Measurements from ENCODE around the gene ARSI. TPM values are rescaled to one million over a fixed set of nuclear protein-coding genes. Genes with fewer than 3 reads are reported as not detected.

The ARSI gene
- total and polyA plus RNA-seq, 2 donors (not counting 1 experiment from before 2014, with no cell fraction given), result 5.9 to 12.5 TPM

DNA sequence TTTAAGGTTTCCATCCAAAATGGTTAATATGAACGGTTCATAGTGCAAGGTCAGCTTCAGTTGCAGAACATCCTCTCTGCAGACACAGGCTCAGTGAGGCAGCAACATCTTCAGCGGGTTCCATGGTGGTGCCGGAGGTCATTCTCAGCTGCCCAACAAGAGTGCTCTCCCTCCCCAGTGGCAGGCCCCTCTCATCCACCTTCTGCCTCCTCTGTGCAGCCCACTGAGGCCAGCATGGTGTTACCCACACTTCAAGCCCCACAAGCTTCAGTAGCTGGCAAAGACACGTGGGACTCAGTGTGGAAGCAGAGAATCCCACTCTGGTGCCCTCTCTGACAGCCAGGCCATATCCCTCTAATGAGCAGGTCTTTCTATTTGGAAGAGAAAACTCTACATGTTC lies 4.1 kb upstream of the ARSI start:
- Histone ChIP-seq H3K9me3 (ENCODE audit: control insufficient read depth, insufficient read depth, low read depth, low read length) (no peaks in the 10 kb centered on the region), H3K9ac (ENCODE audit: insufficient read depth, low read length) (no peak overlapping the region), H3K4me3 (replicated peaks in 1 of 4; ENCODE audit: control extremely low read depth in 1 of 4, insufficient read depth in 1 of 4, low read depth in 3 of 4, low read length in 4 of 4) (no peak overlapping the region), H4K20me1 (ENCODE audit: control insufficient read depth, extremely low read depth, insufficient read depth, low read length) (no peaks in the 10 kb centered on the region), H2AFZ (ENCODE audit: low read length) (no peak overlapping the region), H3K36me3 (ENCODE audit: control insufficient read depth, insufficient read depth, low read length) (no peaks in the 10 kb centered on the region), H3K79me2 (ENCODE audit: control insufficient read depth, insufficient read depth, low read length) (peaks cover 2% of the 10 kb centered on the region), H3K4me2 (ENCODE audit: extremely low read depth, insufficient read depth, low read length) (no peak overlapping the region), H3K27ac (ENCODE audit: insufficient read depth, low read length) (no peak overlapping the region), H3K27me3 (ENCODE audit: control insufficient read depth, insufficient read depth, low read length) (no peaks in the 10 kb centered on the region), H3K4me1 (ENCODE audit: control insufficient read depth, extremely low read depth, insufficient read depth, low read length) (peaks cover 23% of the 10 kb centered on the region)
- TF ChIP-seq, protein P1, sequence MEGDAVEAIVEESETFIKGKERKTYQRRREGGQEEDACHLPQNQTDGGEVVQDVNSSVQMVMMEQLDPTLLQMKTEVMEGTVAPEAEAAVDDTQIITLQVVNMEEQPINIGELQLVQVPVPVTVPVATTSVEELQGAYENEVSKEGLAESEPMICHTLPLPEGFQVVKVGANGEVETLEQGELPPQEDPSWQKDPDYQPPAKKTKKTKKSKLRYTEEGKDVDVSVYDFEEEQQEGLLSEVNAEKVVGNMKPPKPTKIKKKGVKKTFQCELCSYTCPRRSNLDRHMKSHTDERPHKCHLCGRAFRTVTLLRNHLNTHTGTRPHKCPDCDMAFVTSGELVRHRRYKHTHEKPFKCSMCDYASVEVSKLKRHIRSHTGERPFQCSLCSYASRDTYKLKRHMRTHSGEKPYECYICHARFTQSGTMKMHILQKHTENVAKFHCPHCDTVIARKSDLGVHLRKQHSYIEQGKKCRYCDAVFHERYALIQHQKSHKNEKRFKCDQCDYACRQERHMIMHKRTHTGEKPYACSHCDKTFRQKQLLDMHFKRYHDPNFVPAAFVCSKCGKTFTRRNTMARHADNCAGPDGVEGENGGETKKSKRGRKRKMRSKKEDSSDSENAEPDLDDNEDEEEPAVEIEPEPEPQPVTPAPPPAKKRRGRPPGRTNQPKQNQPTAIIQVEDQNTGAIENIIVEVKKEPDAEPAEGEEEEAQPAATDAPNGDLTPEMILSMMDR (conservative IDR thresholded peaks at IDR 0.05 in 1 of 2, IDR thresholded peaks at IDR 0.05 in 1 of 2; ENCODE audit: low read depth in 1 of 2, low read length in 2 of 2), result no peak
- no peak for TF ChIP-seq EZH2 (IDR thresholded peaks at IDR 0.05; ENCODE audit: low read length, missing control alignments)
- DNase-seq (ENCODE audit: low read depth in 2 of 2), result no peak

DNA sequence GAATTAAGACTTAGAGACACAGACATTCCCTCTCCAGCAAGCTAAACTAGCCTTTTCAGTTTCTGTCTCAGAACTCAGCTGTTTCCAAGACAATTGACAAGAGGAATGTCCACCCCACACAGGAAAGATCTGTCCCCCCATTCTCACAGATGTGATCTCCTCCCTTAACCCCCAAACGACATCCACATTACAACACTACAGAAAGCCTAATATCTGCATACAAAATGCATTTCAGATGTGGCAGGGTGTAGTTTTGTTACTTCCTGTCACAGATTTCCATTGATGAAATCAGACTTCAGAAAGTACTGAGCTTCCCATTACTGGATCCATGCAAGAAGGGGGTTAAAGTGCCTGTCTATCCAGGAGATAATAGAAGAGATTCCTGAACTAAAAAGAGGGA lies 2.9 kb upstream of the ARSI start:
- Histone ChIP-seq H2AFZ (ENCODE audit: low read length) (peak overlapping the region; percentile 87), H4K20me1 (ENCODE audit: control insufficient read depth, extremely low read depth, insufficient read depth, low read length) (no peaks in the 10 kb centered on the region), H3K4me1 (ENCODE audit: control insufficient read depth, extremely low read depth, insufficient read depth, low read length) (peaks cover 32% of the 10 kb centered on the region), H3K27ac (ENCODE audit: insufficient read depth, low read length) (no peak overlapping the region), H3K4me3 (replicated peaks in 1 of 4; ENCODE audit: control extremely low read depth in 1 of 4, insufficient read depth in 1 of 4, low read depth in 3 of 4, low read length in 4 of 4) (no peak overlapping the region), H3K79me2 (ENCODE audit: control insufficient read depth, insufficient read depth, low read length) (peaks cover 14% of the 10 kb centered on the region), H3K36me3 (ENCODE audit: control insufficient read depth, insufficient read depth, low read length) (no peaks in the 10 kb centered on the region), H3K9ac (ENCODE audit: insufficient read depth, low read length) (peak overlapping the region; percentile 34), H3K4me2 (ENCODE audit: extremely low read depth, insufficient read depth, low read length) (no peak overlapping the region), H3K9me3 (ENCODE audit: control insufficient read depth, insufficient read depth, low read depth, low read length) (no peaks in the 10 kb centered on the region), H3K27me3 (ENCODE audit: control insufficient read depth, insufficient read depth, low read length) (no peaks in the 10 kb centered on the region)
- TF ChIP-seq EZH2 (IDR thresholded peaks at IDR 0.05; ENCODE audit: low read length, missing control alignments), result no peak
- DNase-seq (ENCODE audit: low read depth in 2 of 2), result peak in 1 of 2 donors; percentile 42

DNA sequence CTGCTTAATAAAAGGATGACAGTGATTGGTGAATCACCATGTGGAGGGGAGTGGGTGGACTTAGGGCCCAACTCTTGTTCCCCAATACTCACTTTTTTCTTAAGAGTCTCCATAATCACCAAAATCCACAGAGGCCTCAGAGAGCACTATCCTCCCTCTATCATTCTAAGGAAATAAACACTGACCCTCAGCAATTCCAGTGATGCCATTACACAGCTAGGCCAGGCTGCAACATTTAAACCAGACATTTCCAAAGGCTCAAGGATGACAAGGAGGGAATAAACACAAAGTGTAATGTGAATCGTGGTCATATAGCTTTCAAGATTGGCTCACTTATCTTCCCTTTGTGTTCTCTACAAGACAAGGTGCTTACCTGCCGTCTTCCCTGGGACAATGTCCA lies 2.4 kb upstream of the ARSI start:
- no peaks in the 10 kb centered on the region for H3K36me3 ChIP-seq (ENCODE audit: control insufficient read depth, insufficient read depth, low read length)
- H2AFZ ChIP-seq (ENCODE audit: low read length), result peak overlapping the region; percentile 87
- no peaks in the 10 kb centered on the region for H3K27me3 ChIP-seq (ENCODE audit: control insufficient read depth, insufficient read depth, low read length)
- no peaks in the 10 kb centered on the region for H3K9me3 ChIP-seq (ENCODE audit: control insufficient read depth, insufficient read depth, low read depth, low read length)
- TF ChIP-seq, protein P1 (conservative IDR thresholded peaks at IDR 0.05 in 1 of 2, IDR thresholded peaks at IDR 0.05 in 1 of 2; ENCODE audit: low read depth in 1 of 2, low read length in 2 of 2), result no peak
- TF ChIP-seq EZH2 (IDR thresholded peaks at IDR 0.05; ENCODE audit: low read length, missing control alignments), result no peak
- no peaks in the 10 kb centered on the region for H4K20me1 ChIP-seq (ENCODE audit: control insufficient read depth, extremely low read depth, insufficient read depth, low read length)
- H3K4me2 ChIP-seq (ENCODE audit: extremely low read depth, insufficient read depth, low read length), result no peak overlapping the region
- H3K4me3 ChIP-seq (replicated peaks in 1 of 4; ENCODE audit: control extremely low read depth in 1 of 4, insufficient read depth in 1 of 4, low read depth in 3 of 4, low read length in 4 of 4), result no peak overlapping the region
- peaks cover 32% of the 10 kb centered on the region for H3K4me1 ChIP-seq (ENCODE audit: control insufficient read depth, extremely low read depth, insufficient read depth, low read length)
- no peak for DNase-seq (ENCODE audit: low read depth in 2 of 2)
- H3K9ac ChIP-seq (ENCODE audit: insufficient read depth, low read length), result no peak overlapping the region
- H3K79me2 ChIP-seq (ENCODE audit: control insufficient read depth, insufficient read depth, low read length), result peaks cover 15% of the 10 kb centered on the region
- peak overlapping the region; percentile 10 for H3K27ac ChIP-seq (ENCODE audit: insufficient read depth, low read length)
